ENCODE data around the gene HIPK4. TPM values are rescaled to one million over a fixed set of nuclear protein-coding genes. Genes with fewer than 3 reads are reported as not detected.
"Not testable (repeated sequence)": the region's sequence is repeated elsewhere in the genome, so short reads cannot be mapped to it uniquely, and the experiment has no call there.

The HIPK4 gene
- 0.34 TPM in 1 of 2 replicates, not detected in the other for total RNA-seq (ENCODE audit: low replicate concordance)

- Mint-ChIP-seq H3K4me1 (peaks cover 5% of the 10 kb centered on the region), H3K9me3 (no peaks in the 10 kb centered on the region), H3K27me3 (ENCODE audit: insufficient read depth, low read depth) (peaks cover 11% of the 10 kb centered on the region), H3K4me3 (no peak within 1 kb of the TSS), H3K27ac (peak within 1 kb of the TSS; percentile 13), H3K36me3 (no peaks in the 10 kb centered on the region)
- H2AFZ ChIP-seq (replicated peaks) = no peak within 1 kb of the TSS
- no peak within 1 kb of the TSS for H3K4me2 ChIP-seq
- no peaks in the 10 kb centered on the region for H3K36me3 ChIP-seq
- H4K20me1 ChIP-seq (ENCODE audit: low read depth) = no peaks in the 10 kb centered on the region
- H3K9me3 ChIP-seq (ENCODE audit: low read depth) = no peaks in the 10 kb centered on the region
- no peak for DNase-seq (ENCODE audit: low spot score)
- no peak within 1 kb of the TSS for H3K9ac ChIP-seq
- H3F3A ChIP-seq (ENCODE audit: low read depth) = no peaks in the 10 kb centered on the region
- H3K27me3 ChIP-seq = no peaks in the 10 kb centered on the region
- no peak within 1 kb of the TSS for H3K27ac ChIP-seq
- no peaks in the 10 kb centered on the region for H3K79me2 ChIP-seq (ENCODE audit: low read depth)
- no peak within 1 kb of the TSS for H3K4me3 ChIP-seq
- no peaks in the 10 kb centered on the region for H3K4me1 ChIP-seq
- TF ChIP-seq CTCF (IDR thresholded peaks at IDR 0.05) (no peak), EZH2 (IDR thresholded peaks at IDR 0.05) (no peak), EZH2phosphoT487 (IDR thresholded peaks at IDR 0.05) (no peak)
Observed at GRCh38 chr19:40390084-40390742, at the start of gene HIPK4. Gene HIPK4 (minus strand): TSS chr19:40390181. CDS start chr19:40389902, 279 bp downstream.

- Histone ChIP-seq H3K27ac (no peak overlapping the region), H3K9me3 (ENCODE audit: low read depth) (no peaks in the 10 kb centered on the region), H3K9ac (no peak overlapping the region), H2AFZ (replicated peaks) (no peak overlapping the region), H3K79me2 (ENCODE audit: low read depth) (peaks cover 25% of the 10 kb centered on the region), H3K27me3 (no peaks in the 10 kb centered on the region), H3F3A (ENCODE audit: low read depth) (peaks cover 33% of the 10 kb centered on the region), H3K4me3 (no peak overlapping the region), H3K4me1 (peaks cover 7% of the 10 kb centered on the region), H3K36me3 (no peaks in the 10 kb centered on the region), H4K20me1 (ENCODE audit: low read depth) (peaks cover 24% of the 10 kb centered on the region), H3K4me2 (no peak overlapping the region)
- no peak for DNase-seq (ENCODE audit: low spot score)
- no peak overlapping the region for H3K27ac Mint-ChIP-seq
- H3K27me3 Mint-ChIP-seq (ENCODE audit: insufficient read depth, low read depth) = peaks cover 4% of the 10 kb centered on the region
- TF ChIP-seq EZH2 (IDR thresholded peaks at IDR 0.05) = no peak
- TF ChIP-seq EZH2phosphoT487 (IDR thresholded peaks at IDR 0.05) = no peak
- TF ChIP-seq CTCF (IDR thresholded peaks at IDR 0.05) = no peak
- H3K4me1 Mint-ChIP-seq = peaks cover 26% of the 10 kb centered on the region
- no peaks in the 10 kb centered on the region for H3K9me3 Mint-ChIP-seq
- peaks cover 6% of the 10 kb centered on the region for H3K36me3 Mint-ChIP-seq
- H3K4me3 Mint-ChIP-seq = peak overlapping the region; percentile 22
Observed at GRCh38 chr19:40438284-40438683, 48.3 kb upstream of the HIPK4 start.

GRCh38 chr19:40433391-40434216 is 43.6 kb upstream of the HIPK4 start:
- H3K27me3 Mint-ChIP-seq (ENCODE audit: insufficient read depth, low read depth) = peaks cover 10% of the 10 kb centered on the region
- H3K4me3 Mint-ChIP-seq = peak overlapping the region; percentile 84
- peak; percentile 91 for DNase-seq (ENCODE audit: low spot score)
- no peaks in the 10 kb centered on the region for H3K79me2 ChIP-seq (ENCODE audit: low read depth)
- H3K4me1 Mint-ChIP-seq = peaks cover 23% of the 10 kb centered on the region
- H3K9me3 Mint-ChIP-seq = no peaks in the 10 kb centered on the region
- peaks cover 10% of the 10 kb centered on the region for H3K4me1 ChIP-seq
- H3K27ac Mint-ChIP-seq = peak overlapping the region; percentile 91
- H3K36me3 ChIP-seq = no peaks in the 10 kb centered on the region
- H3K27ac ChIP-seq = peak overlapping the region; percentile 40
- TF ChIP-seq CTCF (IDR thresholded peaks at IDR 0.05) = no peak
- no peak for TF ChIP-seq EZH2 (IDR thresholded peaks at IDR 0.05)
- no peak for TF ChIP-seq EZH2phosphoT487 (IDR thresholded peaks at IDR 0.05)
- H2AFZ ChIP-seq (replicated peaks) = peak overlapping the region; percentile 78
- H3K27me3 ChIP-seq = no peaks in the 10 kb centered on the region
- H3K9me3 ChIP-seq (ENCODE audit: low read depth) = no peaks in the 10 kb centered on the region
- H3K36me3 Mint-ChIP-seq = peaks cover 2% of the 10 kb centered on the region
- H4K20me1 ChIP-seq (ENCODE audit: low read depth) = no peaks in the 10 kb centered on the region
- H3F3A ChIP-seq (ENCODE audit: low read depth) = peaks cover 45% of the 10 kb centered on the region
- no peak overlapping the region for H3K9ac ChIP-seq
- peak overlapping the region; percentile 74 for H3K4me2 ChIP-seq
- peak overlapping the region; percentile 33 for H3K4me3 ChIP-seq

GRCh38 chr19:40432760-40433159 is 42.8 kb upstream of the HIPK4 start:
- not testable (repeated sequence) for H4K20me1 ChIP-seq (ENCODE audit: low read depth); H3K36me3 ChIP-seq; H3K9me3 Mint-ChIP-seq; H3K27me3 ChIP-seq; H3K79me2 ChIP-seq (ENCODE audit: low read depth); DNase-seq (ENCODE audit: low spot score); H3K27ac ChIP-seq; H2AFZ ChIP-seq (replicated peaks); H3K36me3 Mint-ChIP-seq; H3K9ac ChIP-seq; H3K9me3 ChIP-seq (ENCODE audit: low read depth)
- Histone ChIP-seq H3K4me1 (peaks cover 10% of the 10 kb centered on the region), H3K4me2 (peak overlapping the region; percentile 74), H3F3A (ENCODE audit: low read depth) (peaks cover 45% of the 10 kb centered on the region), H3K4me3 (peak overlapping the region; percentile 33)
- Mint-ChIP-seq H3K27ac (peak overlapping the region; percentile 91), H3K27me3 (ENCODE audit: insufficient read depth, low read depth) (peaks cover 10% of the 10 kb centered on the region), H3K4me1 (peaks cover 23% of the 10 kb centered on the region), H3K4me3 (peak overlapping the region; percentile 84)

Data from neural progenitor cell (in vitro differentiated cells).